Calu3 (cell line): ENCODE results near the gene CHMP2A. TPM values are rescaled to one million over a fixed set of nuclear protein-coding genes. Genes with fewer than 3 reads are reported as not detected.
"Not testable (repeated sequence)": the region's sequence is repeated elsewhere in the genome, so short reads cannot be mapped to it uniquely, and the experiment has no call there.

Experiments
- BruUV-seq: library from RNA; stranded (reverse); fragments of 400-500 nt; replicated peaks from 2 replicates; lab custom pipeline; 2021; lab: Mats Ljungman, UMichigan
- CTCF ChIA-PET: fragments of 300-600 bp; sonication (Branson Sonifier 250); formaldehyde crosslinking; loops from one replicate; lab custom pipeline; 2022; ENCODE audit warnings: antibody characterized with exemption; lab: Charles Lee
- DNase-seq: peaks from one replicate; pipeline ENCODE4 v3.0.0; 2022
- H3K27ac Mint-ChIP-seq: one replicate; pipeline ENCODE4 v1.8.0; 2022; ENCODE audit warnings: mixed read lengths; ENCODE audit not compliant: unreplicated experiment
- H3K27me3 Mint-ChIP-seq: one replicate; pipeline ENCODE4 v1.8.0; 2022; ENCODE audit warnings: mixed read lengths; ENCODE audit not compliant: unreplicated experiment
- H3K36me3 Mint-ChIP-seq: one replicate; pipeline ENCODE4 v1.8.0; 2022; ENCODE audit warnings: mild to moderate bottlenecking, moderate library complexity, mixed read lengths; ENCODE audit not compliant: insufficient read depth, unreplicated experiment
- H3K4me1 Mint-ChIP-seq: one replicate; pipeline ENCODE4 v1.8.0; 2022; ENCODE audit warnings: mild to moderate bottlenecking, low read depth, mixed read lengths; ENCODE audit not compliant: unreplicated experiment
- H3K4me3 Mint-ChIP-seq: one replicate; pipeline ENCODE4 v1.8.0; 2022; ENCODE audit warnings: mild to moderate bottlenecking, low read depth, moderate library complexity, mixed read lengths; ENCODE audit not compliant: unreplicated experiment
- H3K9me3 Mint-ChIP-seq: one replicate; pipeline ENCODE4 v1.8.0; 2022; ENCODE audit warnings: low read depth, mixed read lengths; ENCODE audit not compliant: unreplicated experiment
- intact Hi-C: fragments of 100-400 bp; cut with micrococcal nuclease; formaldehyde crosslinking; loops from one replicate; pipeline ENCODE4 v1.10.0; 2022; ENCODE audit not compliant: unreplicated experiment
- microRNA-seq: library from miRNA; unstranded; fragments of <30 nt; microRNA quantifications from one replicate; pipeline ENCODE4 v1.2.0, GENCODE V29; 2022
- total RNA-seq: library from RNA; stranded (reverse); gene quantifications from 2 replicates; pipeline ENCODE4 v1.2.3, GENCODE V29; 2022
- TF ChIP-seq, protein P1 (sequence below): fragments of 200-600 bp; IDR thresholded peaks from one replicate; pipeline ENCODE4 v1.8.0; 2022; ENCODE audit warnings: antibody characterized with exemption; ENCODE audit not compliant: unreplicated experiment

The CHMP2A gene
- total RNA-seq, 1 experiment from 2014 or later: 168 TPM

DNA sequence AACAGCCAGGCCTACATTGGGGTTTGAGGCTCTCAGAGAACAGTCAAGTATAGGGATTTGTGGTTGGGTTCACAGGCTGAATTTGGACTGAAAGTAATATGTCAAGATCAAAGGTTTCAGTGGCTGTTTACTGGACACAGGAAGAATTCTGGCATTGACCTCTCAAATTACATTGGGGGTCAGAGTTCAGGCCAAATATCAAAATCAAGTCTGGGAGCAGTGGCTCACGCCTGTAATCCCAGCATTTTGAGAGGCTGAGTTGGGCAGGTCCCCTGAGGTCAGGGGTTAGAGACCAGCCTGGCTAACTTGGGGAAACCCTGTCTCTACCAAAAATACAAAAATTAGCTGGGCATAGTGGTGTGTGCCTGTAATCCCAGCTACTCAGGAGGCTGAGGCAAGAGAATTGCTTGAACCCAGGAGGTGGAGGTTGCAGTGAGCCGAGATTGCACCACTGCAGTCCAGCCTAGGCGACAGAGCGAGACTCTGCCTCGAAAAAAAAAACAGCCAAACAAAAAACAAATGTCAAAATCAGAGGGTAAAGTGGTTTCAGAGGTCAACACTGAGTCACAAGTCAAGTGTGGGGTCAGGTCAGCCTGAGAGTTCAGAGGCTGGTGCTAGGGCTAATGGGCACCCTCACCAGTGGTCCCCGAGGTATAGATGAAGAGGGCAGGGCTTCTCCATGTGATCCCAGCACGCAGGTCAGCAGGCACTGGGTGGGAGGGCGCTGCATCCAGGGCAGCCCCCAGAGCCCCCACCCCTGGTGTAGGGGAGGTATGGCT lies 44.6 kb downstream of the CHMP2A start:
- DNase-seq: no peak
- CTCF ChIA-PET: no interaction called here
- no peak overlapping the region for H3K4me3 Mint-ChIP-seq
- intact Hi-C loops: no loop called here
- BruUV-seq: no TSS peak
- TF ChIP-seq, protein P1, sequence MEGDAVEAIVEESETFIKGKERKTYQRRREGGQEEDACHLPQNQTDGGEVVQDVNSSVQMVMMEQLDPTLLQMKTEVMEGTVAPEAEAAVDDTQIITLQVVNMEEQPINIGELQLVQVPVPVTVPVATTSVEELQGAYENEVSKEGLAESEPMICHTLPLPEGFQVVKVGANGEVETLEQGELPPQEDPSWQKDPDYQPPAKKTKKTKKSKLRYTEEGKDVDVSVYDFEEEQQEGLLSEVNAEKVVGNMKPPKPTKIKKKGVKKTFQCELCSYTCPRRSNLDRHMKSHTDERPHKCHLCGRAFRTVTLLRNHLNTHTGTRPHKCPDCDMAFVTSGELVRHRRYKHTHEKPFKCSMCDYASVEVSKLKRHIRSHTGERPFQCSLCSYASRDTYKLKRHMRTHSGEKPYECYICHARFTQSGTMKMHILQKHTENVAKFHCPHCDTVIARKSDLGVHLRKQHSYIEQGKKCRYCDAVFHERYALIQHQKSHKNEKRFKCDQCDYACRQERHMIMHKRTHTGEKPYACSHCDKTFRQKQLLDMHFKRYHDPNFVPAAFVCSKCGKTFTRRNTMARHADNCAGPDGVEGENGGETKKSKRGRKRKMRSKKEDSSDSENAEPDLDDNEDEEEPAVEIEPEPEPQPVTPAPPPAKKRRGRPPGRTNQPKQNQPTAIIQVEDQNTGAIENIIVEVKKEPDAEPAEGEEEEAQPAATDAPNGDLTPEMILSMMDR: no peak
- peaks cover 11% of the 10 kb centered on the region for H3K4me1 Mint-ChIP-seq
- no peak overlapping the region for H3K27ac Mint-ChIP-seq
- no peaks in the 10 kb centered on the region for H3K9me3 Mint-ChIP-seq
- H3K36me3 Mint-ChIP-seq: peaks cover 36% of the 10 kb centered on the region
- H3K27me3 Mint-ChIP-seq: no peaks in the 10 kb centered on the region

DNA sequence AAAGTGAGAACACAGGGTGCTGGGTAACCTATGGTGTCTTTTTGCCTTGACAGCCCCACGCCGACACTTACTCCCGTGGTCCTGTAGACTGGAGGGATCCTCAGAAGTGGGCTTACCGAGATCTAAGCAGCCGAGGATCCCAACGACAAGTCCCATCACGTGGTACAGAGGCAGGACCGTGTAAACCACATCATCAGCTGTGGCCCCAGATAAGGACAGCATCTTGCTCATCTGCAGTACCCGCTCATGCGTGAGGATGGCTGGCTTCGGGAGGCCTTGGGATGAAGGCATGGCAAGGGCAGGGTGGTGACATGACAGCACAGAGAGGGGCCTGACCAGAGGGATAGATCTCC lies 45.2 kb downstream of the CHMP2A start:
- CTCF ChIA-PET: no interaction called here
- Mint-ChIP-seq H3K4me1 (peaks cover 10% of the 10 kb centered on the region), H3K27me3 (no peaks in the 10 kb centered on the region), H3K36me3 (peaks cover 32% of the 10 kb centered on the region), H3K27ac (no peak overlapping the region), H3K4me3 (no peak overlapping the region), H3K9me3 (no peaks in the 10 kb centered on the region)
- no peak for DNase-seq
- TF ChIP-seq, protein P1: no peak
- BruUV-seq: no TSS peak
- intact Hi-C loops: no loop called here

DNA sequence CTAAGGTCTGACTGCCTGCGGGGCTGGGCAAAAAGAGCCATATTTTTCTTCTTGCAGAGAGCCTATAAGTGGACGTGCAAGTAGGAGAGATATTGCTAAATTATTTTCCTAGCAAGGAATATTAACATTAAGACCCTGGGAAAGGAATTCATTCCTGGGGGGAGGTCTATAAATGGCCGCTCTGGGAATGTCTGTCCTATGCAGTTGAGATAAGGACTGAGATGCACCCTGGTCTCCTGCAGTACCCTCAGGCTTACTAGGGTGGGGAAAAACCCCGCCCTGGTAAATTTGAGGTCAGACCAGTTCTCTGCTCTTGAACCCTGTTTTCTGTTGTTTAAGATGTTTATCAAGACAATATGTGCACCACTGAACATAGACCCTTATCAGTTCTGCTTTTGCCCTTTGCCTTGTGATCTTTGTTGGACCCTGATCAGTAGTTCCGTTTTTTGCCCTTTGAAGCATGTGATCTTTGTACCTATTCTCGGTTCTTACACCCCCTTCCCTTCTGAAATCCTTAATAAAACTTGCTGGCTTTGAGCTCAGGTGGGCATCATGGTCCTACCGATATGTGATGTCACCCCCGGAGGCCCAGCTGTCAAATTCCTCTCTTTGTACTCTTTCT lies 47.2 kb downstream of the CHMP2A start:
- H3K4me3 Mint-ChIP-seq, H3K9me3 Mint-ChIP-seq, BruUV-seq, CTCF ChIA-PET, DNase-seq, H3K27me3 Mint-ChIP-seq, intact Hi-C loops, H3K27ac Mint-ChIP-seq, H3K4me1 Mint-ChIP-seq: not testable (repeated sequence)
- peaks cover 12% of the 10 kb centered on the region for H3K36me3 Mint-ChIP-seq

Small RNA genes lying within 50 kb of the gene (microRNA-seq; reads per million reads assigned to microRNA genes)
- 15.1 reads per million, percentile 40 among the genes with 10 or more reads in this experiment for gene MIR6807

Other genes with a start within 250 kb of the CHMP2A start
- gene ERVK3-1, start 249.7 kb downstream of the CHMP2A start, total RNA-seq: 68.4 and 70.8 TPM in 2 replicates
- 4.6 TPM in 2 replicates for gene ZSCAN22, start 228.1 kb downstream of the CHMP2A start, total RNA-seq
- gene A1BG, start 201.6 kb downstream of the CHMP2A start, total RNA-seq: not detected in 2 replicates
- gene ZNF497, start 192.4 kb downstream of the CHMP2A start, total RNA-seq: 2.4 and 3.1 TPM in 2 replicates
- 0.47 and 0.81 TPM in 2 replicates for gene ZNF837, start 174.1 kb downstream of the CHMP2A start, total RNA-seq
- gene RPS5, start 167.8 kb downstream of the CHMP2A start, total RNA-seq: 971 and 1,079 TPM in 2 replicates
- gene RNF225, start 159.4 kb downstream of the CHMP2A start, total RNA-seq: 0.51 and 0.61 TPM in 2 replicates
- gene ZNF584, start 146.5 kb downstream of the CHMP2A start, total RNA-seq: 21.8 and 23.4 TPM in 2 replicates
- gene ZNF132, start 115.0 kb downstream of the CHMP2A start, total RNA-seq: not detected in 2 replicates
- gene ZNF324B, start 103.5 kb downstream of the CHMP2A start, total RNA-seq: 12.0 and 13.7 TPM in 2 replicates
- 16.9 and 18.2 TPM in 2 replicates for gene ZNF324, start 88.0 kb downstream of the CHMP2A start, total RNA-seq
- 12.7 and 13.9 TPM in 2 replicates for gene ZNF446, start 78.8 kb downstream of the CHMP2A start, total RNA-seq
- 3.7 and 5.8 TPM in 2 replicates for gene SLC27A5, start 43.1 kb downstream of the CHMP2A start, total RNA-seq
- 17.7 and 19.6 TPM in 2 replicates for gene ZBTB45, start 35.3 kb downstream of the CHMP2A start, total RNA-seq
- 558 and 582 TPM in 2 replicates for gene TRIM28, start 11.0 kb downstream of the CHMP2A start, total RNA-seq
- gene UBE2M, start 3.5 kb upstream of the CHMP2A start, total RNA-seq: 123 and 131 TPM in 2 replicates
- gene MZF1, start 18.2 kb upstream of the CHMP2A start, total RNA-seq: 31.8 and 33.5 TPM in 2 replicates